ENCODE results near the gene FER. TPM values are rescaled to one million over a fixed set of nuclear protein-coding genes. Genes with fewer than 3 reads are reported as not detected.
"Not testable (repeated sequence)": the region's sequence is repeated elsewhere in the genome, so short reads cannot be mapped to it uniquely, and the experiment has no call there.

The FER gene
- total RNA-seq, 2 donors from 2014 or later = 52.6 to 62.2 TPM

GRCh38 chr5:108786806-108787483 lies 39.2 kb downstream of the FER start:
- DNase-seq (ENCODE audit: low spot score) = no peak

GRCh38 chr5:108788142-108788541 lies 40.4 kb downstream of the FER start:
- no peak for DNase-seq (ENCODE audit: low spot score)
- intact Hi-C loops (cut with DNase I) = no loop called here

More at GRCh38 chr5:108786806-108787483, 39.2 kb downstream of the FER start:
- intact Hi-C loops (cut with DNase I) = no loop called here

GRCh38 chr5:108793207-108793606 lies 45.5 kb downstream of the FER start:
- intact Hi-C loops (cut with DNase I) = no loop called here
- DNase-seq (ENCODE audit: low spot score) = no peak

- intact Hi-C loops (cut with DNase I); DNase-seq (ENCODE audit: low spot score): not testable (repeated sequence)
Measured at GRCh38 chr5:108794349-108794748, 46.7 kb downstream of the FER start.

GRCh38 chr5:108797396-108797795 lies 49.7 kb downstream of the FER start:
- intact Hi-C loops (cut with DNase I) = no loop called here
- DNase-seq (ENCODE audit: low spot score) = no peak

- intact Hi-C loops (cut with DNase I) = no loop called here
- DNase-seq (ENCODE audit: low spot score) = no peak
Measured at GRCh38 chr5:108797986-108798385, 50.3 kb downstream of the FER start.

GRCh38 chr5:108798513-108799265 lies 51.0 kb downstream of the FER start:
- intact Hi-C loops (cut with DNase I) = no loop called here
- no peak for DNase-seq (ENCODE audit: low spot score)

- DNase-seq (ENCODE audit: low spot score) = no peak
- intact Hi-C loops (cut with DNase I) = no loop called here
Measured at GRCh38 chr5:108801301-108801700, 53.6 kb downstream of the FER start.

- intact Hi-C loops (cut with DNase I) = no loop called here
- DNase-seq (ENCODE audit: low spot score) = no peak
Measured at GRCh38 chr5:108801776-108802175, 54.1 kb downstream of the FER start.

- no peak for DNase-seq (ENCODE audit: low spot score)
- intact Hi-C loops (cut with DNase I) = no loop called here
Measured at GRCh38 chr5:108810717-108811116, 63.0 kb downstream of the FER start.

GRCh38 chr5:108813673-108814072 lies 66.0 kb downstream of the FER start:
- intact Hi-C loops (cut with DNase I) = no loop called here
- no peak for DNase-seq (ENCODE audit: low spot score)

- intact Hi-C loops (cut with DNase I) = no loop called here
- no peak for DNase-seq (ENCODE audit: low spot score)
Measured at GRCh38 chr5:108814551-108814950, 66.9 kb downstream of the FER start.

GRCh38 chr5:108818613-108819272 lies 71.0 kb downstream of the FER start:
- intact Hi-C loops (cut with DNase I) = no loop called here
- DNase-seq (ENCODE audit: low spot score) = no peak

GRCh38 chr5:108820983-108821382 lies 73.3 kb downstream of the FER start:
- intact Hi-C loops (cut with DNase I) = no loop called here
- DNase-seq (ENCODE audit: low spot score) = no peak

GRCh38 chr5:108822211-108822947 lies 74.7 kb downstream of the FER start:
- intact Hi-C loops (cut with DNase I) = no loop called here
- DNase-seq (ENCODE audit: low spot score) = no peak

GRCh38 chr5:108827131-108827530 lies 79.4 kb downstream of the FER start:
- no peak for DNase-seq (ENCODE audit: low spot score)
- intact Hi-C loops (cut with DNase I) = no loop called here

- DNase-seq (ENCODE audit: low spot score) = no peak
Measured at GRCh38 chr5:108830705-108831276, 83.1 kb downstream of the FER start.

GRCh38 chr5:108836492-108836891 lies 88.8 kb downstream of the FER start:
- intact Hi-C loops (cut with DNase I) = no loop called here
- DNase-seq (ENCODE audit: low spot score) = no peak

More at GRCh38 chr5:108830705-108831276, 83.1 kb downstream of the FER start:
- intact Hi-C loops (cut with DNase I) = no loop called here

GRCh38 chr5:108842260-108842941 lies 94.7 kb downstream of the FER start:
- intact Hi-C loops (cut with DNase I) = loop anchor here in 1 of 2 donors (10.0 kb wide), 1 partner anchor 78 kb away; no protein-coding TSS in a partner anchor
- not testable (repeated sequence) for DNase-seq (ENCODE audit: low spot score)
